B cell (primary cell): ENCODE data around the gene ARHGEF17. TPM values are rescaled to one million over a fixed set of nuclear protein-coding genes. Genes with fewer than 3 reads are reported as not detected.
A peak's percentile ranks its signal among the peaks of the same experiment; 100 is the strongest.

Experiments
- ATAC-seq: fragments of 200-7000 bp; cut with Tn5 transposase; one replicate; pipeline ENCODE4 v1.10.0; 2021; ENCODE audit warnings: low read depth, mild to moderate bottlenecking, moderate number of reproducible peaks, moderate library complexity
- CTCF ChIA-PET: fragments of 350-600 bp; sonication (Branson Sonifier 250); formaldehyde crosslinking; loops from one replicate; lab custom pipeline; 2021; ENCODE audit warnings: antibody characterized with exemption, inconsistent platforms; lab: Charles Lee
- POLR2A ChIA-PET: fragments of 350-600 bp; sonication (Branson Sonifier 250); formaldehyde crosslinking; loops from one replicate; lab custom pipeline; 2021; ENCODE audit warnings: antibody characterized with exemption; lab: Charles Lee
- DNase-seq: peaks from one replicate; pipeline ENCODE4 v3.0.0; 2013
- H2AFZ ChIP-seq: 2 replicates; pipeline ENCODE4 v1.6.1; 2012; ENCODE audit warnings: mild to moderate bottlenecking, low read depth, low read length; ENCODE audit not compliant: insufficient read depth, poor library complexity, severe bottlenecking
- H3K27ac ChIP-seq, 2 donors: 1 replicate in 1 of 2; 2 replicates in 1 of 2; pipeline ENCODE4 v1.5.1; 2012 to 2013; ENCODE audit warnings: low read length in 2 of 2, mild to moderate bottlenecking in 2 of 2, moderate library complexity in 1 of 2
- H3K27me3 ChIP-seq, 4 experiments: fragments of 200-600 bp in 1 of 4; sonication (generic) in 1 of 4; replicated peaks in 1 of 4; 1 replicate in 2 of 4; 2 replicates in 2 of 4; pipeline versions ENCODE4 v1.6.1 to v1.7.0; 2013 to 2016; ENCODE audit warnings: low read length in 3 of 4, mild to moderate bottlenecking in 2 of 4, mixed read lengths in 1 of 4, moderate library complexity in 1 of 4; ENCODE audit not compliant: insufficient read depth in 4 of 4, control insufficient read depth in 3 of 4; ENCODE audit errors: control extremely low read depth in 1 of 4
- H3K36me3 ChIP-seq, 2 experiments: replicated peaks in 1 of 2; 1 replicate in 1 of 2; 2 replicates in 1 of 2; pipeline versions ENCODE4 v1.6.1 to v1.7.1; 2013; ENCODE audit warnings: low read length in 1 of 2; ENCODE audit not compliant: insufficient read depth in 2 of 2, control insufficient read depth in 1 of 2; ENCODE audit errors: control extremely low read depth in 1 of 2, extremely low read depth in 1 of 2
- H3K4me1 ChIP-seq, 2 donors: fragments of 200-600 bp in 1 of 2; sonication (generic) in 1 of 2; 1 replicate in 1 of 2; 2 replicates in 1 of 2; pipeline versions ENCODE4 v1.5.1 to v1.6.1; 2013 to 2017; ENCODE audit warnings: low read length in 2 of 2; ENCODE audit not compliant: control insufficient read depth in 2 of 2, insufficient read depth in 2 of 2
- H3K4me2 ChIP-seq: replicated peaks from 2 replicates; pipeline ENCODE3; 2012; ENCODE audit warnings: mild to moderate bottlenecking, low read depth, low read length; ENCODE audit not compliant: poor library complexity, severe bottlenecking
- H3K4me3 ChIP-seq, 5 experiments: fragments of 200-600 bp in 1 of 5; sonication (generic) in 1 of 5; 1 replicate in 3 of 5; 2 replicates in 2 of 5; pipeline versions ENCODE4 v1.5.1 to v1.7.0; 2011 to 2016; ENCODE audit warnings: low read length in 4 of 5, mild to moderate bottlenecking in 4 of 5, low read depth in 2 of 5, control low read depth in 1 of 5, moderate library complexity in 1 of 5; ENCODE audit not compliant: insufficient read depth in 1 of 5; ENCODE audit errors: control extremely low read depth in 1 of 5, extremely low read depth in 1 of 5
- H3K79me2 ChIP-seq: fragments of 200-600 bp; sonication (generic); one replicate; pipeline ENCODE4 v1.6.0; 2016; ENCODE audit warnings: low read length; ENCODE audit not compliant: control insufficient read depth, insufficient read depth
- H3K9ac ChIP-seq: fragments of 200-600 bp; sonication (generic); 2 replicates; pipeline ENCODE4 v1.6.1; 2017; ENCODE audit warnings: mild to moderate bottlenecking, low read length, moderate library complexity
- H3K9me3 ChIP-seq, 3 donors: one replicate each; pipeline versions ENCODE4 v1.6.1 to v1.7.1; 2013; ENCODE audit warnings: low read length in 2 of 3; ENCODE audit not compliant: control insufficient read depth in 2 of 3, insufficient read depth in 1 of 3; ENCODE audit errors: control extremely low read depth in 1 of 3
- H4K20me1 ChIP-seq: 2 replicates; pipeline ENCODE4 v1.6.0; 2012; ENCODE audit warnings: mild to moderate bottlenecking, low read length; ENCODE audit not compliant: insufficient read depth, control insufficient read depth, poor library complexity, severe bottlenecking
- H3K27ac Mint-ChIP-seq: one replicate; pipeline ENCODE4 v1.8.0; 2021; ENCODE audit warnings: mixed read lengths
- H3K27me3 Mint-ChIP-seq: one replicate; pipeline ENCODE4 v1.8.0; 2021; ENCODE audit warnings: mixed read lengths
- H3K4me1 Mint-ChIP-seq: one replicate; pipeline ENCODE4 v1.8.0; 2021; ENCODE audit warnings: mixed read lengths
- H3K4me3 Mint-ChIP-seq: one replicate; pipeline ENCODE4 v1.8.0; 2021; ENCODE audit warnings: mixed read lengths
- H3K9me3 Mint-ChIP-seq: one replicate; pipeline ENCODE4 v1.8.0; 2022; ENCODE audit warnings: mixed read lengths; ENCODE audit not compliant: insufficient read depth
- CTCF ChIP-seq: fragments of 200-600 bp; IDR thresholded peaks from one replicate; pipeline ENCODE4 v1.8.0; 2022; ENCODE audit warnings: antibody characterized with exemption, mild to moderate bottlenecking
- EZH2 ChIP-seq: IDR thresholded peaks from 2 replicates; pipeline ENCODE4 v1.6.1; 2012; ENCODE audit warnings: borderline replicate concordance, low read depth, mild to moderate bottlenecking, moderate library complexity, low read length; ENCODE audit not compliant: insufficient read depth, poor library complexity, severe bottlenecking
- WGBS: methylation state at CpG from one replicate; pipeline ENCODE4 v1.1.5; 2013; ENCODE audit warnings: missing lambda C conversion rate; ENCODE audit not compliant: insufficient coverage; 5-methylcytosine and 5-hydroxymethylcytosine counted together
- intact Hi-C: fragments of 100-400 bp; cut with micrococcal nuclease; formaldehyde crosslinking; loops from one replicate; pipeline ENCODE4 v1.10.0; 2022
- polyA plus RNA-seq: library from polyadenylated mRNA; depleted of rRNA; stranded (reverse); fragments of >200 nt; gene quantifications from 2 replicates; pipeline ENCODE4 v1.2.3, GENCODE V29; 2012
- total RNA-seq, 2 donors: library from RNA; stranded (reverse); fragments of 120-200 nt in 1 of 2; gene quantifications; 1 replicate in 1 of 2; 2 replicates in 1 of 2; pipeline versions ENCODE4 v1.2.3 to v1.2.4, GENCODE V29; 2013 to 2022

ARHGEF17 gene
- total and polyA plus RNA-seq, 2 donors (not counting 1 experiment from before 2014, with no cell fraction given) = 0.05 TPM; not detected in 1

- ChIA-PET CTCF (interaction anchor here (0.8 to 2.4 kb wide), 2 partner anchors 15 to 59 kb away, joined by 4 to 9 read pairs; no protein-coding TSS in a partner anchor), POLR2A (no interaction called here)
- Histone ChIP-seq H3K4me2 (no peak overlapping the region), H4K20me1 (no peaks in the 10 kb centered on the region), H3K27ac (peak overlapping the region in 1 of 2 donors; percentile 41), H3K79me2 (no peaks in the 10 kb centered on the region), H3K27me3 (no peaks in the 10 kb centered on the region), H3K4me1 (no peaks in the 10 kb centered on the region), H3K36me3 (peaks cover 0 to 49% of the 10 kb centered on the region in 2 experiments), H2AFZ (no peak overlapping the region), H3K9ac (no peak overlapping the region), H3K4me3 (no peak overlapping the region), H3K9me3 (no peaks in the 10 kb centered on the region)
- no peak for DNase-seq
- WGBS = 86% methylated on average over 2 of the region's 2 CpGs
- Mint-ChIP-seq H3K27ac (no peak overlapping the region), H3K27me3 (no peaks in the 10 kb centered on the region), H3K9me3 (no peaks in the 10 kb centered on the region), H3K4me3 (no peak overlapping the region), H3K4me1 (peaks cover 4% of the 10 kb centered on the region)
- intact Hi-C loops = no loop called here
- no peak for ATAC-seq
- TF ChIP-seq EZH2 (no peak), CTCF (no peak)
These were observed 103.0 kb downstream of the ARHGEF17 start for GRCh38 chr11:73411031-73411430.

GRCh38 chr11:73412308-73412707 lies 104.2 kb downstream of the ARHGEF17 start:
- 100% methylated on average over 3 of the region's 3 CpGs for WGBS
- H3K9me3 ChIP-seq = no peaks in the 10 kb centered on the region
- ChIA-PET POLR2A (no interaction called here), CTCF (interaction anchor here (1.3 kb wide), 1 partner anchor 61 kb away, joined by 3 read pairs; no protein-coding TSS in a partner anchor)
- Mint-ChIP-seq H3K9me3 (no peaks in the 10 kb centered on the region), H3K4me3 (no peak overlapping the region), H3K27ac (no peak overlapping the region), H3K27me3 (no peaks in the 10 kb centered on the region), H3K4me1 (peaks cover 7% of the 10 kb centered on the region)
- ATAC-seq = no peak
- no peaks in the 10 kb centered on the region for H4K20me1 ChIP-seq
- no peaks in the 10 kb centered on the region for H3K79me2 ChIP-seq
- no peak overlapping the region for H3K27ac ChIP-seq
- no peaks in the 10 kb centered on the region for H3K4me1 ChIP-seq
- H3K36me3 ChIP-seq = peaks cover 4 to 41% of the 10 kb centered on the region in 2 experiments
- no peak overlapping the region for H3K4me3 ChIP-seq
- TF ChIP-seq CTCF (no peak), EZH2 (no peak)
- H3K27me3 ChIP-seq = no peaks in the 10 kb centered on the region
- H3K9ac ChIP-seq = no peak overlapping the region
- DNase-seq = no peak
- no peak overlapping the region for H2AFZ ChIP-seq
- intact Hi-C loops = no loop called here
- no peak overlapping the region for H3K4me2 ChIP-seq
